ENCODE results near the gene TDRD12. TPM values are rescaled to one million over a fixed set of nuclear protein-coding genes. Genes with fewer than 3 reads are reported as not detected.

Gene TDRD12
- total RNA-seq, 4 donors from 2014 or later, result 0.39 to 2.4 (median 0.89) TPM; not detected in 1

- no peaks in the 10 kb centered on the region for H3K9me3 ChIP-seq
- TF ChIP-seq POLR2A (IDR thresholded peaks at IDR 0.05), result no peak
- no peak for TF ChIP-seq CTCF (IDR thresholded peaks at IDR 0.05)
- DNase-seq, result no peak
- no peaks in the 10 kb centered on the region for H3K4me1 ChIP-seq
- H3K36me3 ChIP-seq, result no peaks in the 10 kb centered on the region
- H3K27me3 ChIP-seq, result no peaks in the 10 kb centered on the region
- H3K4me3 ChIP-seq (replicated peaks in 1 of 3), result no peak overlapping the region
- 67 to 74% methylated on average over 17 of the region's 17 CpGs for WGBS, 2 donors
- no peak overlapping the region for H3K27ac ChIP-seq
- intact Hi-C loops (cut with DNase I), result no loop called here
These were observed 100.1 kb downstream of the TDRD12 start for GRCh38 chr19:32819419-32820400.

GRCh38 chr19:32822916-32823746 is 103.6 kb downstream of the TDRD12 start:
- H3K36me3 ChIP-seq, result no peaks in the 10 kb centered on the region
- H3K27me3 ChIP-seq, result no peaks in the 10 kb centered on the region
- WGBS, 2 donors, result 84 to 87% methylated on average over 14 of the region's 14 CpGs
- no peak for DNase-seq
- no peak overlapping the region for H3K27ac ChIP-seq
- H3K4me1 ChIP-seq, result no peaks in the 10 kb centered on the region
- no peak for TF ChIP-seq CTCF (IDR thresholded peaks at IDR 0.05)
- intact Hi-C loops (cut with DNase I), result no loop called here
- H3K9me3 ChIP-seq, result no peaks in the 10 kb centered on the region
- no peak overlapping the region for H3K4me3 ChIP-seq (replicated peaks in 1 of 3)

- Histone ChIP-seq H3K36me3 (no peaks in the 10 kb centered on the region), H3K9me3 (no peaks in the 10 kb centered on the region), H3K27ac (no peak overlapping the region), H3K27me3 (no peaks in the 10 kb centered on the region), H3K4me1 (no peaks in the 10 kb centered on the region), H3K4me3 (replicated peaks in 1 of 3) (no peak overlapping the region)
- WGBS, 2 donors, result 80 to 83% methylated on average over 2 to 6 of the region's 7 CpGs
- TF ChIP-seq CTCF (IDR thresholded peaks at IDR 0.05), result no peak
- TF ChIP-seq POLR2A (IDR thresholded peaks at IDR 0.05), result no peak
- intact Hi-C loops (cut with DNase I), result no loop called here
- no peak for DNase-seq
These were observed 104.2 kb downstream of the TDRD12 start for GRCh38 chr19:32823747-32824102.

GRCh38 chr19:32824191-32824751 is 104.7 kb downstream of the TDRD12 start:
- Histone ChIP-seq H3K9me3 (no peaks in the 10 kb centered on the region), H3K27ac (no peak overlapping the region), H3K4me3 (replicated peaks in 1 of 3) (no peak overlapping the region), H3K36me3 (no peaks in the 10 kb centered on the region), H3K27me3 (no peaks in the 10 kb centered on the region), H3K4me1 (no peaks in the 10 kb centered on the region)
- intact Hi-C loops (cut with DNase I), result no loop called here
- no peak for TF ChIP-seq POLR2A (IDR thresholded peaks at IDR 0.05)
- no peak for TF ChIP-seq CTCF (IDR thresholded peaks at IDR 0.05)
- WGBS, 2 donors, result 40 to 61% methylated on average over 14 to 18 of the region's 20 CpGs
- no peak for DNase-seq

Data from thyroid gland (tissue), 4 donors.